Astrocyte (in vitro differentiated cells and primary cell): ENCODE results near the gene HES3.

ENCODE experiments used
- EZH2 ChIP-seq: IDR thresholded peaks from 2 replicates; pipeline ENCODE4 v1.6.1; 2012; ENCODE audit warnings: mild to moderate bottlenecking, low read length, inconsistent platforms; ENCODE audit not compliant: insufficient read depth
- TF ChIP-seq, protein P1 (sequence below): IDR thresholded peaks from 2 replicates; pipeline ENCODE4 v1.5.1; 2011; ENCODE audit warnings: low read depth, mild to moderate bottlenecking, inconsistent platforms, low read length, moderate library complexity; ENCODE audit not compliant: insufficient read depth

DNA sequence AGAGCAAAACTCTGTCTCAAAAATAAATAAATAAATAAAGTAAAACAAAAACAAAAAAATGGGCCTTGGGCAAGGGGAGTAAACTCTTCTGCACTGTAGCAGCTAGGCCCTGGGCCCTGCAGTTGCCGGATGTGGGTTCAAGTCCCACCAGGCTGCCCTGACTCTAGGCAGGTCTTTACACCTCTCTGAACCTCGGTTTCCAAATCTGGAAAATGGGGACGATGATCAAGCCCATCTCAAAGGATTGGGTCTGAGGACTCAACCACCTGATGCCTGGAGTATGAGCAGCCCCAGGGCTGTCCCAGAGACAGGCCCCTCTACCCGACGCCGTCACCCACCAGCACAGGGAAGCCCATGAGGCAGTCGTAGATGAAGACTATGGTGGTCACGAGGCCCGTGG is 9.4 kb downstream of the HES3 start:
- TF ChIP-seq, protein P1, sequence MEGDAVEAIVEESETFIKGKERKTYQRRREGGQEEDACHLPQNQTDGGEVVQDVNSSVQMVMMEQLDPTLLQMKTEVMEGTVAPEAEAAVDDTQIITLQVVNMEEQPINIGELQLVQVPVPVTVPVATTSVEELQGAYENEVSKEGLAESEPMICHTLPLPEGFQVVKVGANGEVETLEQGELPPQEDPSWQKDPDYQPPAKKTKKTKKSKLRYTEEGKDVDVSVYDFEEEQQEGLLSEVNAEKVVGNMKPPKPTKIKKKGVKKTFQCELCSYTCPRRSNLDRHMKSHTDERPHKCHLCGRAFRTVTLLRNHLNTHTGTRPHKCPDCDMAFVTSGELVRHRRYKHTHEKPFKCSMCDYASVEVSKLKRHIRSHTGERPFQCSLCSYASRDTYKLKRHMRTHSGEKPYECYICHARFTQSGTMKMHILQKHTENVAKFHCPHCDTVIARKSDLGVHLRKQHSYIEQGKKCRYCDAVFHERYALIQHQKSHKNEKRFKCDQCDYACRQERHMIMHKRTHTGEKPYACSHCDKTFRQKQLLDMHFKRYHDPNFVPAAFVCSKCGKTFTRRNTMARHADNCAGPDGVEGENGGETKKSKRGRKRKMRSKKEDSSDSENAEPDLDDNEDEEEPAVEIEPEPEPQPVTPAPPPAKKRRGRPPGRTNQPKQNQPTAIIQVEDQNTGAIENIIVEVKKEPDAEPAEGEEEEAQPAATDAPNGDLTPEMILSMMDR = no peak
- no peak for TF ChIP-seq EZH2
